HG03103 (cell line): ENCODE results near the gene SLC27A2.
"Not testable (repeated sequence)": the region's sequence is repeated elsewhere in the genome, so short reads cannot be mapped to it uniquely, and the experiment has no call there.

Experiments
- ATAC-seq: cut with Tn5 transposase; IDR thresholded peaks from one replicate; pipeline ENCODE4 v1.9.1; 2021; ENCODE audit warnings: low read depth; ENCODE audit not compliant: unreplicated experiment

Gene SLC27A2

DNA sequence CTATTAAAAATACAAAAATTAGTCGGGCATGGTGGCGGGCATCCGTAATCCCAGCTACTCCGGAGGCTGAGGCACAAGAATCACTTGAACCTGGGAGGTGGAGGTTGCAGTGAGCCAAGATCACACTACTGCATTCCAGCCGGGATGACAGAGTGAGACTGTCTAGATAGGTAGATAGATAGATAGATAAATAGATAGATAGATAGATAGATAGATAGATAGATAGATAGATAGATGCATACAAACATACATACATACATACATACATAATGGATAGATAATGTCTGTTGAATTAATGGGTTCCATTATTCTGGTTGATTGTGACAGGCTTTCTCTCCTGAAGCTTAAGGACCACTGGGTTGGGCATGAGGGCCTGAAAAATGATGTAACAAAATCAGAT, 6.8 kb downstream of the SLC27A2 start:
- ATAC-seq: not testable (repeated sequence)

GRCh38 chr15:50189633-50190032, 7.6 kb downstream of the SLC27A2 start:
- no peak for ATAC-seq

DNA sequence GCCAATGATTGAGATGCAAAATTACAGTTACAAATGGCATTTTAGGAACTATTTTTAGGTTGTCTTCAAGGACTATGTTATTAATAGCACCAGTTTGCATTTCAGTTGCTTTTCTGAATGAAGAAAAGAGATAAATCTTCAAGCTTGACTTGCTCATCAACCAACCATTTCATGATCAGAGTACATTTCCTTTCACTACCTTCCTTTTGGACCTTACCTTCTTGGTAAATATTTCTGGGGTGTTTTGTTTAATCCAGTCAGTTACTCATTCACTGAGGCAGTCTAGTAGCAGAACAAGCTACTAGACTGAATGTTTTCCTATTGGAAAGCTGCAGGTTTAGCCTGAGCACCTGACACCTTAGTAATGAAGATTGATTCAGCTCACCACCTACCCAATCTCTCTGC, 8.2 kb downstream of the SLC27A2 start:
- ATAC-seq: no peak

GRCh38 chr15:50190723-50191122, 8.7 kb downstream of the SLC27A2 start:
- ATAC-seq: no peak

DNA sequence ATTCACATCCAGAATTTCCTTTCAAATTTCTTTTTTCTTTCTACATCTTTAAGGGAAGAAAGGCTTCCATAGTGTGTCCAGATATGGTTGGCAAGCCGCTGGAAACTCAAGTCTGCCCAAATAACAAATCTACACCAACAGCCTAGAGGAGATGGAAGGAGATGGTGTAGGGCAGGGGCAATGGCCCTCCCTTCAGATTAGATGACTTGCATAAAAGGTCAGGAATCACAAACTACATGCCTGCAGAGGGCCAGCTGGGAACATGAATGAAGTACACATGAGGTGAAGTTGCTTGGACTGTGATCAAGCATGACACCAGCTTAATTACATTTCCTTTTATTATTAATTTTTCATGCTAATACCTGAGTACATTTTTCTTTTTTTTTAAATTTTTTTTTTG, 10.2 kb downstream of the SLC27A2 start:
- ATAC-seq: no peak

DNA sequence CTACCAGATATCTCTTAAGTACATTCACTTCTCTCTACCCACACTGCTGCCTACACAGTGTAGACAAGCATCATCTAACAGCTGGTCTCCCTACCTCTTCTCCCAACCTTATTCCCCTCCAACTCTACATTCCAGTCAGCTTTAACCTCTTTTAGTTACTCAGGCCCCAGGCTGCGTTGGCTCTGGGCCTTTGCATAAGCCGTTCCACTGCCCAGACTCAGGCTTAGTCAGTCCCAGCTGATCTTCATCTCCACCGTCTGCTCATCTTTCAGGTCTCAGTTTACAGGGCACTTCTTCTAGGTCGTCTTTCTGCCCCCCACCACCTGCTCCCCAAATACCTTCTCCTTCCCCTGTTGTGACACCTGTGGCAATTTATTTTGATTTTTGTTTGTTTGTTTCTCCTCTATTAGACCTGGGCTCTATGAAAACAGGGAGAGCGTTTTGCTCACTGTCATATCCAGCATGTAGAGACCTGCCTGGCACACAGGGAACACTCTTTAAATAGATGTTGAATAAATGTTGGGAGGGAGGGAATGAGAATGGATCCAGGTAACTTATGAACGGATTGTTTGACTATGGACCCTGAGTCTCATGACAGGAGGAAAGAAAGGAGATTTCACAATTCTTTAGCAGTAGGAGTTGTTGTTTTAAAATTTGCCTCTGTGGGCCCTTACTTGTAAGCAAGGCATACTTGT, 11.1 kb downstream of the SLC27A2 start:
- no peak for ATAC-seq

DNA sequence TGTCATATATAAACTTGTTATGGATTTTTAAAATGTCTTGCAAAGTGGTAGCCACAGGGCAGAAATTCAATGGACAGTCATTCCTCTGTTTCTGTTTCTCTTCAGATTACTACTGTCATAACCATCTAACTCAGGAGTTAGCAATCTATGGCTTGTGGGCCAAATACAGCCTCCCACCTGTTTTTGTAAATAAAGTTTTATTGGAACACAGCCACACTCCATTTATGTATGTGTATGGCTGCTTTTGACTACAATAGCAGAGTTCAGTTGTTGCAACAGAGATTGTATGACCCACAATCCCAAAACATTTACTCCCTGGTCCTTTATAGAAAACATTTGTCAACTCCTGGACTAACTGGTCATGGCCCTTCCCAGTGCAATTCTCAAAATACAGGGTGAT, 20.0 kb downstream of the SLC27A2 start:
- no peak for ATAC-seq

DNA sequence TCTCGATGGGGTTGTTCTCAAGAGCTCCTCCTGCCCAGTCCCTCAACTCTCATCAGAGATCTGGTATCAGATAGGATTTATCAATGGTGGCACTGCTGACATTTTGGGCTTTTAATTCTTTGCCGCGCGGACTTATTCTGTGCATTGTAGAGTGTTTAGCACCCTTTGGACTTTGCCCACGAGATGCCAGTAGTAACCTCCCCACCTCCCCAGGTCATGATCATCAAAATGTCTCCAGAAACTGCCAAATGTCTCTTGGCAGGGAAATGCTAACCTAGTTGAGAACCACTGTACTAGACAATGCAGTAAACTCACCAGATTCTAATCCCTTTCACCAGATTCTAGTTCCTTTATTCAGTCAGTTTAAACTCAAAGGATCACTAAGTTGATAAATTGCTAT, 24.0 kb downstream of the SLC27A2 start:
- ATAC-seq: no peak

GRCh38 chr15:50209809-50210208, 27.8 kb downstream of the SLC27A2 start:
- ATAC-seq: no peak

DNA sequence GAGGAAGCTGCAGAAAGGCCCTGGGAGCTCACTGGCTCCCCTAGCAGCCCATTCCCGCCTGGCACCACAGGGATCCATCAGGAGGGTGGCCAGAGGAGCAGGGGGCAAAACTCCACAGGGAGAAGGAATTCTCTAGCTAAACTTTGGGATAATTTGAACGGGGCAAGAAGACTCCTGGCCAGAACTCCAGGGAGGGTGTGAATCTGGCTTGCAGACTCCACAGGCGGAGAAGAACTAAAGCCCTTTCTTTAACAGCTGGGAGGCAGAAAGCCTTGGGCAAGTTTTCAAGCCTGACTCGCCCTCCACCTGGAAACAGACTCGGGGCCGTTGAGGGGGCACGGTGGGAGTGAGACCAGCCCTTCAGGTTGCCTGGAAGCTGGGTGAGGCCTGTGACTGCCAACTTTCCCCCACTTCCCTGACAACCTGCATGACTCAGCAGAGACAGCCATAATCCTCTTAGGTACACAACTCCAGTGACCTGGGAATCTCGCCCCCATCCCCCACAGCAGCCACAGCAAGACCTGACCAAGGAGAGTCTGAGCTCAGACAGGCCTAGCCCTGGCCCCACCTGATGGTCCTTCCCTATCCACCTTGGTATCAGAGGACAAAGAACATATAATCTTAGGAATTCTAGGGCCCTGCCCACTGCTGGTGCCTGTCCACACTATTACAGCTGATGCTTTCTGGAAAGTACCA, 28.6 kb downstream of the SLC27A2 start:
- ATAC-seq: no peak

DNA sequence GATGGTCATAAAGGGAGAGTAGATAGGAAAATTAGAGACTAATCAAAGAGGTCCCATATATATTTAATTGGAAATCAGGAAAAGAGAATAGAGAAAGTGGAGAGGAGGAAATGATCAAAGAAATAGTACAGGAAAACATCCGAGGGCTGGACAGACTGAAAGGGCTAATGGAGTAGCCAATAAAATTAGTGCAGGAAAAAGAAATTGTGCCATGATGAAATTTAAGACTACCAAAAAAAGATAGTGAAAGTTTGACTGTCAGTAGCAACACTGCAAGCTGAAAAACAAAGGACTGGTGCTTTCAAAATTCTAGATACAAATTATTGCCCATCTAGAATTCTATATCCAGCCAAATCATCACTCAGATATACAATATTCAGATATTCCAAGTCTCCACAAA, 36.3 kb downstream of the SLC27A2 start:
- no peak for ATAC-seq

DNA sequence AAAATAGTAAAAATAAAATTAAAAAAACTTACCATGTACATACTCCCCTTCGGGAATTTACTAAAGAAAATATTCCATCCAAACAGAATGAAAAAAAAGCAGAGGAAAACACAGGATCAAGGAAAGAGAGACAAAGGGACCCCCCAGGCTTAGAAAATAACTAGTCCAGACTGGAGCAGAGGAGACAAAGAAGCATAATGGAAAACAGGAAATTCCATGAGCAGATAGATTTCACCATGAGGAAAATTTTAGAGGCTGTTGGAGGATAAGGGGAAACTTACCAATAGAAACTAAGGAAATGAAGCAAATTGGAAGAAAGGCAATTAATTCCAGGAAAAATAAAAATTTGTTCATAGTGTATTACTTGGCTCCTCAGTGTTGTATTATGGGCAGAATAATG, 36.7 kb downstream of the SLC27A2 start:
- ATAC-seq: no peak

- no peak for ATAC-seq
Observed at GRCh38 chr15:50219820-50220219, 37.8 kb downstream of the SLC27A2 start.

GRCh38 chr15:50222181-50222580, 40.2 kb downstream of the SLC27A2 start:
- no peak for ATAC-seq

GRCh38 chr15:50224606-50225005, 42.6 kb downstream of the SLC27A2 start:
- no peak for ATAC-seq

DNA sequence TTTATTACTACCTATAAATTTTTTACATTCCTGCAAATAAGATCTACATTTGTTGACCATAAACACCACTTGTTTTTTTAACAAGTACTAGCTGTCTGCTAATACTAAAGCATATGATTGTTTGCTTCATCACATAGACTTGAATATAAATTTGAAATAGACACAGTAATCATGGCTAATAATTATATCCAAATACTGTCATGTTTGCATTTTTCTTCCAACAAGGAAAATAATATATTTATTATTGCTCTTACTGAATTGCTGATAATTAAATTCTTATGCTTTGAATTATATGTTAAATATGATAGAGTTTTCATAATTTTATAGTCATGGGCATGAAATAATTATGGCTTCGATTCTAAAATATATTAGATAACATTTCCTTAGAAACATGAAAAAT, 43.1 kb downstream of the SLC27A2 start:
- no peak for ATAC-seq

GRCh38 chr15:50225938-50226337, 43.9 kb downstream of the SLC27A2 start:
- no peak for ATAC-seq

- ATAC-seq: no peak
Observed at GRCh38 chr15:50227076-50227475, 45.1 kb downstream of the SLC27A2 start.

DNA sequence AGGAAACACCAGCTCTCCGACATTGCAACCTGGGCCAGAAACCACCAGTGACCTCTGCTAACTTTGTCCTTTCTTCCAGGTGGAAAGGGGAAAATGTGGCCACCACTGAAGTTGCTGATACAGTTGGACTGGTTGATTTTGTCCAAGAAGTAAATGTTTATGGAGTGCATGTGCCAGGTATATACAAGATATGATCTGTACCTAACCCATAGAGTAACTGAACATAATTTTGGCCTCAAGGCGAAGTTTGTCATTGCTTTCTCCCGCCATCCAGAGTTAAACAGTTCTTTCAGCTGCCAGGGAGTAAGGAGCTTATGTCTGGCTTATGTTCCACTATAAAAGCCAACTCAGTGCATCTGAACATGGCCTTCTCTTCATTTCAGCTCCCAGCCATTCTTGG, 46.9 kb downstream of the SLC27A2 start:
- ATAC-seq: no peak

DNA sequence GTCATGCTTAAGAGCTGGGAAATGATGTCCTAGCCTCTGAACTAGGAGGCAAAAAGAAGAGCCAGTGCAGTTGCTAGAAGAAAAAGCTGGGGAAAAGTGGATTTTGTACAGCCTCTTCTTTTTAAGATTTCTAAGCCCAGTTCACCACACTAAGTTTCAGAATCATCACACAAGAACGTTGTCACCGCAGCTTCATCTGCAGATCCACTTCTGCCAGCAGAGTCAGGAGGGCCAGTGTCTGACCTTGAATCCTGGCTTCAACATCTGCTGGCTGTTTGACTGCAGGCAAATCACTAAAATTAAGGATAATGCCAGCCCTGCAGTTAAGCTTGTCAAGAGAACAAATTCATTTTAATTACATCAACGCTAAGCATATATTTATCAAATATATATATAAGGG, 47.3 kb downstream of the SLC27A2 start:
- no peak for ATAC-seq

GRCh38 chr15:50231761-50232160, 49.8 kb downstream of the SLC27A2 start:
- no peak for ATAC-seq

DNA sequence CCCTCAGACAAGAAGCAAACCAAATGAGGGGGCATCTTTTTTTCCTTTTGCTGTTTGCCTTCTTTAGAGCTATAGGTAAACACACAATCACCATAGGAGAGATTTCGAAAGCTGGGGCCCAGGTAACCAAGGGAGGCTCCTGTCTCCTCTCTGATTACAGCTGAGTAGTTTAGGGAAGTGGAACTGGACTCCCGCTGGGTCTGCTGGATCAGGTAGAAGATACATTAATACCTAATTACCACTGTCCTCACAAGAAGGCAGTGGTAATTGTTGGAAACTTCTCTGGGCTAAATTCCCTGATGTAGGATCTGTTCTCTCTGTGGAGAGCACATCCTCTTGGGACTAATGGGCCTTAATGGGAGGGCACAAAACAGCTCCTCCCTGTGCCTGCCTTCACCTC, 50.8 kb downstream of the SLC27A2 start:
- no peak for ATAC-seq
